SU-DHL-6 (cell line): Measurements from ENCODE around the gene KMT2D.

ENCODE experiments used
- CTCF ChIP-seq: fragments of 200-600 bp; sonication (generic); IDR thresholded peaks from one replicate; pipeline ENCODE4 v1.5.1; 2017; ENCODE audit warnings: antibody characterized with exemption, mild to moderate bottlenecking, low read length, moderate library complexity; ENCODE audit not compliant: insufficient read depth, poor library complexity, severe bottlenecking
- EZH2phosphoT487 ChIP-seq: fragments of 200-600 bp; sonication (generic), shearing (Covaris generic); conservative IDR thresholded peaks from 2 replicates; pipeline ENCODE4 v1.6.1; 2018; ENCODE audit warnings: mild to moderate bottlenecking, antibody characterized with exemption, low read length, moderate library complexity, mixed read lengths

GRCh38 chr12:49030119-49030518 lies 30.5 kb downstream of the KMT2D start:
- TF ChIP-seq CTCF (no peak), EZH2phosphoT487 (no peak)
